HuH-7 (cell line): ENCODE measurements around the gene METTL4.
"Not testable (repeated sequence)": the region's sequence is repeated elsewhere in the genome, so short reads cannot be mapped to it uniquely, and the experiment has no call there.

Source experiments
- DNase-seq: peaks from one replicate; pipeline ENCODE4 v3.0.0; 2011; ENCODE audit warnings: low spot score

METTL4 gene

DNA sequence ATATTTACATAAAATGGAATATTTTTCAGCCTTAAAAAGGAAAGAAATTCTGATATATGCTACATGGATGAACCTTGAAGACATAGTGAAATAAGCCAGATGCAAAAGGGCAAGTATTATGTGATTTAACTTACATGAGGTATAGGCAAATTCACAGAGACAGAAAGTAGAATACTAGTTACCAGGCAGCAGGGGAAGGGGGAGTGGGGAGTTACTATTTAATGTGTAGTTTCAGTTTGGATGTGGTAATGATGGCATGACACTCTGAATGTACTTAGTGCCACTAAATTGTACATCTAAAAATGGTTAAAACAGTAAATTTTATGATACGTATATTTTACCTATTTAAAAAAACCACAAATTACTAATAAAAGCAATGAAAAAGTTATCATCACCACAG, 12.1 kb downstream of the METTL4 start:
- DNase-seq = no peak

DNA sequence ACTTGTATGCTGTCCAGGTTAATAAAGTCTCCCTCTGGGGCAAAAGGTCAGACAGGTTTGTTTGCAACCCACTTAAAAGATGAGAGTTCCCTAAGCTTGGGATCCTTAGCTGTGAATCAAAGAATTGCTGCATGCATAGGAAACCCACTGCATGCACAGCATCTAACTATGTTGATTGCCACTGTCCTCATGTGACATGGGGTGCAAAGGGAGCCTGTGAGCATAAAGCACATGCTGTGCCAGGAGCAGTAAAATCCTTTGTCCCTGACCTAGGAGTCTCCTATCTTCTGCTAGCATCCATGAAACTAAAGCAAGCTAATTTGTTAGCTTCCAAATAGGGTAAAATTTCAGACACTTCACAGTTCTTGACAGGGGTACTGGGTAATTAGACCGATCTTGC, 13.8 kb downstream of the METTL4 start:
- DNase-seq = no peak

DNA sequence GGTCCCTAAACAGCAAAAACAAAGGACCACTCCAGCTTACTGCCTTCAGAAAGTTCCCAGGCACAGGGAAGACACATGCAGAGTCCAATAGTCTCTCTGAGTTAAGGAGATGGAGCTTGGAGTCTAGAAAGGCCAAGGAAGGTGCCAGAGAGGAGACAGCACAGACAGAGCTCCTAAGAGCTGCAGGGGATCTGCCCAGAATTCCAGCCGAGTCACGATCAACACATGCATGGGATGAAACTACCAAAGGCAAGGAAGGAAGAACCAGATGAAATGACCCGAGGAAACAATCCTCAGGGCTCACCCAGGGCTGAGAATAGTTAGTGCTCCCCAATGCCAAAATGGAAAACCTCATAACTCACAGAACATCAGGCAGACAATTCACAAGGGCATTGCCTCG, 15.4 kb downstream of the METTL4 start:
- no peak for DNase-seq

DNA sequence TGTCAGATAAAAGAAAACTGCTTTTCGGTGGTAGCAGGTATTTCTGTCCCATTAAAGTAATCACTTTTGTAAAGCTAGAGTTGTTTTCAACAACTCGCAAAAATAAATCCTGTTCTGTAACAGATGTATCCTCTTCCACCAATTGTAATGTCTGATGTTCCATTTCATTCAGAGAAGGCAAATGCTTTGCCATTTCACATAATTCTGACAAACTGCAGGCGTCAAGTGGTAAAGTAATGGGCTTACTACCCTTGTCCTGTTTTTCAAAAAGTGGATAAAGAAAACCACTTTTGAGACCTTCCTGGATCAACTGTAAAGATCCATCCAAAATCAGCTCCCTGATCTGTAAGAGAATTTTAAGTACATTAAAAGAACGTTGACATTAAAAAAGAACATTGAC, 16.6 kb downstream of the METTL4 start:
- DNase-seq = no peak

DNA sequence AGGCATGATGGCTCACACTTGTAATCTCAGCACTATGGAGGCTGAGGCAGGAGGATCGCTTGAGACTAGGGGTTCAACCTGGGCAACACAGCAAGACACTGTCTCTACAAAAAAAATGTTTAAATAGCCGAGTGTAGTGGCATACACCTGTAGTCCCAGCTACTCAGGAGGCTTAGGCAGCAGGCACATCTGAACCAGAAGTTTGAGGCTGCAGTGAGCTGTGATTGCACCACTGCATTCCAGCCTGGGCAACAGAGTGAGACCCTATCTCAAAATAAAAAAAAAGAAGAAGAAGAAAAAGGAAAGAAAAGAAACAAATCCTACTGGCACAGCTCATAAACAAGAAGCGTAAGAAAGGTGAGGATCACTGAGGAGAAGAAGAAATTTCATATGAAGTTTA, 19.9 kb downstream of the METTL4 start:
- DNase-seq = no peak

DNA sequence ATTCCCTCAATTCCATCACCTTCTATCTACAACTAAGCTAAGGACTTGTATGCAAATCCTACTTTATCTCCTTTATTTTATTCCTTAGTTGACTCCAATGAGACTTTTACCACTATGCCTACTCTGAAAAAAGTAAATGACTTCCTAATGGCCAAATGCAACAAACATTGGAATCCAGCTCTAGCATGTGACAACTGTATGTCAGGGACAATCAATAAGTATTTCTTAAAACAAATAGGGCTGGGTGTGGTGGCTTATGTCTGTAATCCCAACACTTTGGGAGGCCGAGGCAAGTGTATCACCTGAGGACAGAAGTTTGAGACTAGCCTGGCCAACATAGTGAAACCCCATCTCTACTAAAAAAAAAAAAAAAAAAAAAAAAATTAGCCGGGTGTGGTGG, 21.8 kb downstream of the METTL4 start:
- no peak for DNase-seq

DNA sequence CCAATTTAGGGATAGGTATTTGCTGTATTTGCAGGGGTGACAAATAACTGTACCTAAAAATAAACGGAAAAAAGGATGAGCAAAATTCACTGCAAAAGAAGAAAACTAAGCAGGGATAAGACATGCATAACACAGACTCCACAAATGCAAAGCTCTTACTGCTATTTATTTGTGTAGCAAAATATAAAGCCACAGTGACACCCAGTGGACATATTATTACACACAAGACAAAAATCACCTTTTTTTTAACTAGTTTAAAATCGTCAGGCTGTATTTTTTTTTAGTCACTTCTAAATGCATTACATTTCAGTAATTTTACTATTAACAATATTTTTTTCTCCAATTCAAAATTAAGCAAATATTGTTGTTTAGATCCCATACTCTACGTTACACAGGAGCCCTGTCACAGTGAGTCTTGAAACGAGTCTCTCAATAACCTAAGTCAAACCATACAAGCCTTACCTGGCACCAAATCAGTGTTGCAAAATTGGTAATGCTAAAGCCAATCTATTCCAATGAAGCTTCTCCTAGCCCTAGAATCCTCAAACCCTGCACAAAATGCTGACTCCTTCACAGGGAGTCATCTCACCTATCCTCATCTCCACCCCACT, 23.7 kb downstream of the METTL4 start:
- peak; percentile 47 for DNase-seq

DNA sequence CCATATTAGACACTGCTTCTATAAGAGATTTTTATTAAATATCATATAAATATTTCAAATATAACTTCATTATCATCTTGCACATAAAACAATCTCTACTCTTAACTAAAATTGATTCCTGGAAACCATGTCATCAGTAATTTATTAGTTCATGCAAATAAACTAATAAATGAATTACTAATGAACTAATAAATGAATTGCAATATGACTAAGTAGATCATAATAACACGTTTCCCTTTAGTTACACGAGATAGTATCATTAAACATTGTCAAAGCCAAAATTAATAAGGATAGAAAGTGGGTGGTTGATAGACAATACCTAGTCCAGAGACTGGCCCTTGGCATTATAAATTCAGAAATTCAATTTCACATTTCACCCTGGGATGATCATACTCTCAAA, 26.1 kb downstream of the METTL4 start:
- DNase-seq = no peak

DNA sequence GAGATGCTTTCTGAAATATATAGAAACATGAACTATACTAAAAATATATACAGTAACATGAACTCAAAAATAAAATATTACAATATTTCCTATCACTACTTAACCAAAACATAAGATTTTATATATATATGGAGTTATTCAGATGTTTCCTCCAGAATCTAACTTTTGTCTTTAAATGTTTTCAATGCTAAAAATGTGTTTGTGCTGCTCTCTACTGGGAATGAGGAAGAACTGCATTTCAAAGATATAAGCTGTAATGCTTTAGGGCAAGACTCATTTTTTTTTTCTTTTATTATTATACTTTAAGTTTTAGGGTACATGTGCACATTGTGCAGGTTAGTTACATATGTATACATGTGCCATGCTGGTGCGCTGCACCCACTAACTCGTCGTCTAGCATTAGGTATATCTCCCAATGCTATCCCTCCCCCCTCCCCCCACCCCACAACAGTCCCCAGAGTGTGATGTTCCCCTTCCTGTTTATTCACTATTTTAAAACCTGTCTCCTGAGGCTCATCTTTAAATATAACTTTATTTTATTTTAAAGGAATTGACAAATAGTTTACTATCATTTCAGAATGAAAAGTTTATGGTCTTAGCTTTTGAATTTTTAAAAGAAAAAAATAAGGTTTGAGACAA, 29.3 kb downstream of the METTL4 start:
- peak; percentile 23 for DNase-seq

DNA sequence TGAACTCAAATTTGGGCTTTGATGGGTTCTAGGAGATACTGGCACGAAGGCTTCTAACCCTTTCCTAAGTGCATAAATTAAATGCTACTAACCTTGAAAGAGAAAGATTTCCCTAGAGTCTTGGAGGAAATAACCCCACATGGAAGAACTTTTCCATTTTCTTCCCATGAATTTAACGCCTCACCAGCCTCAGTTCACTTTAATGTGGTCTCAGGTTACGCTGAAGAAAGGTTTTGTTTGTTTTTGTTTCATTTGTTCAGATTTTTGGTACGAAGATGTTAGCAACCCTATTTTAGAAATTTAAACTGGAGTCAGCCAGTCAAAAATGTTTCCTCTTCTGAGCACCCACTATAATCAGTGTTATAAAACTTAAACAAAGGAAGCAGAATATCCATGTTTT, 30.7 kb downstream of the METTL4 start:
- DNase-seq = no peak

DNA sequence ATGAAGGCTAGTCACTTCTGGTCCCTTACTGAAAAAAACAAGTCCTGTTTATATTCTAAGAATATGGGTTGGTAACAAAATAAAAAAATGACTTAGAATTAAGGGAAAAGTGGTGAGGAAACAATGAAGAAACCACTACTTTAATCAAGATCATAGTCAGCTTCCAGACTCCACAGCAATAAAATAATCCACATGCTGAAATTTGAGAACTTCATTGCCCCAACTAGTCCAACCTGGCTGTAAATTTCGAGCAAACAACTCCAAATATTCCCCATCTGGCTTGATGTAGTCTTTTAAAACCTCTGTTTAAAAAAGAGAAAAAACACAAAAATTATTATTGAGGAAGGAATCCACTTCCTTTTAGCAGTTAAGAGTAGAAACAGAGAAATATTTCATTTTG, 32.5 kb downstream of the METTL4 start:
- peak; percentile 9 for DNase-seq

DNA sequence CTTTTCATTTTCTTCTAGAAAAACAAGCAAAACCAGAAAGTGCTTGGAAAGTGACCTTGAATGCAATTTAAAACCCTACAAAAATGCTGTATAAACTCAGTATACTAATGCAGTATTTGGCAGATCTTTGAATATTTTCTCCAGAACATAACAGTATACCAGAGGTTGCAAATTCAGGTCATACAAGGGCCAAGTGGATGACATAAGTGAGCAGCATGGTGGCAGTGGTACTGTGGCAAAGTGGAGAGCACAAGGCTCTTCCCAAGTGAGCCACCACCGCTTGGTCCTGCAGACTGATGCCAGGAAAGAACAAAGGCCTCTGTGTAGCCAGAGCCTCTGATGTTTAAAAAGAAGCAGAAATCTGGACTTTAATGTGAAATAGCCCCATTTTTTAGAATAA, 33.1 kb downstream of the METTL4 start:
- DNase-seq = no peak

DNA sequence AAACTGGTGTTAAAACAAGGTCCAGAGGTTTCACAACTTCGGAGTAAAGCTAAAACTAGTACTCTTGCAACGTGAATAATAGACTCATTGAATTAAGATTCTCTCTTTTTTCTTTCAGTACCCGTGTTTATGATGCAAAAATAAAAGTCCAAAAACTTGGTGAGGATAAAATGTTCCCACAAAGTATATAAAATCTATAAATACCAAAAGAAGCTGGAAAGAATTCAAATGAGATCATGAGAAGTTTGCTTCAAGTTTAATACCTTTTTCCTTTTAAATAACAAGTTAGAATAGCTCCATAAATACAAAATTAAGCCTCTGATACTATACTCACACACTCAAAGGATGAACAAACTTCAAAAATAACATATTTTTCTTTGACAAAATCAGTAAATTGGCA, 34.0 kb downstream of the METTL4 start:
- no peak for DNase-seq

DNA sequence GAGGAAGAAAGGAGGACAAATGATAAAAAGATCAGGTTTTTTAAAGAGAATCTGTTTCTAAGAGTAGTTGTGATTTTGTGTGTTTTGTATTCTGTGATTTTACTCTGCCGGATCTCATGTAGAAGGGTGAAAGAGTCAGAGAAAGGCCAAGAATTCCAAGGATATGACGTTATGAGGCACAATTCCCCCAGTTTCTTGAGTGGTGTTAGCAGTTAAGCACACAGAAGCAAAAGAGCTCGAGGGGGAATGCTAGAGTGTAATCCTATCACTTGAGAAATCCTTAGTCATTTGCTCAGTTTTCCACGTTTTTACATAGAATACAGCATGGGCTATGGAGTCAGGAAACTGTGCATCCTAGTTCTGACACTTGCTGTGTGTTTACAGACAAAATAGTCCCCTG, 34.8 kb downstream of the METTL4 start:
- no peak for DNase-seq

DNA sequence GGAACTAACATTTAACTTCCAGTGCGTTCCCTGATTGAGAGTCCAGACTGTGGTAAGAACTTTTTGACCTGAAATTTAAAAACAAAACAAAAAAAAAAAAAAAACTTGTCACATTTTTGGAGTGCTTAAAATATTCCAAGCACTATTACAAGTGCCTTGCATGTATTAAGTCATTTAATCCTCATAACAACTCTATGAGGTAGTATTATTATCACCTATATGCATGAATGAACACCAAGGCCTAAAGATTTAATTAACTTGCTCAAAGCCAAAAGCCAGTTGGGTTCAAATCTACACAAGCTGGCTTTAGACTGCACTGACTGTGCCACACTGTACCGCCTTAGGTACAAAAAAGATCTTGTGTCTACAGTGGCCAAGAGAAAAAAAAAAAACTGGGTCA, 35.2 kb downstream of the METTL4 start:
- DNase-seq = no peak

DNA sequence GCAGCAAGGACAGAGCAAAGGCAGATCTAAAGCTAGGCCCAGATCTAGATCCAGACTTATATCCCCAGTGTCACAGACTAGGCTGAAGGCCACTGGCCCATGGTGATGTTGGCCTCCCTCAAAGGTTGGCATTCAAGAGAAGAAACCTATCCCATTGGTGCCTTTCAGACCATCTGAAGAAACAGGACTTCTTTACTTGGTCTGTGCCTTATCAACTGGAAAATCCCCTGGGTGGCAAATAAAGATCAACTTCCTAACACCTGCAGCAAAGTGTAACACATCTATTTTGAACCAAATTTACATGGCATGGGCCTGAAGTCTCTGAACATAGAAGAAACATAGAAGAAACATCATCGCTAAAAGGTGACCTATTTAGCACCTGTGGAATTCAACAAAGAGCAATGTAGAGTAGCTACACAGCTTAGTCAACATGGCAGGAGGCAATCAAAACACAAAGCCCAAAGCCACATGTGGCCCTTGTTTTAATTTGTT, 35.8 kb downstream of the METTL4 start:
- no peak for DNase-seq

DNA sequence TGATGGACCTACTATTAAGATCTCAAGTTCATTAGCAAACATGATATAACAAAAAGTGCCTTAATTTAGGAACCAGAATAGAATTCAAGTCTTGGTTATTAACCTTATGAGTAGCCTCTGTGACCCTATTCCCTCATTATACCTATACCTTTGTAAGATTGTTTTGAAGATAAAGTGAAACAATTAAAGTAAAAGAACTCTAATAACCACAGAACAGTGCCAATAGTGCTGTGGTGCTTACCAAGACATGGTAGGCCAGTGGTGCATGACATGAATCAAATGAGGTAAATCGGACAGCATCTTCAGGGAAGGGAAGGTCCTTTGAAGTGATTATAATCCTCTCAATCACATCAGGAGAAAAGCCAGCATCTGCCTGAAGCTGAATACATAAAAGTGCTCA, 36.4 kb downstream of the METTL4 start:
- no peak for DNase-seq

DNA sequence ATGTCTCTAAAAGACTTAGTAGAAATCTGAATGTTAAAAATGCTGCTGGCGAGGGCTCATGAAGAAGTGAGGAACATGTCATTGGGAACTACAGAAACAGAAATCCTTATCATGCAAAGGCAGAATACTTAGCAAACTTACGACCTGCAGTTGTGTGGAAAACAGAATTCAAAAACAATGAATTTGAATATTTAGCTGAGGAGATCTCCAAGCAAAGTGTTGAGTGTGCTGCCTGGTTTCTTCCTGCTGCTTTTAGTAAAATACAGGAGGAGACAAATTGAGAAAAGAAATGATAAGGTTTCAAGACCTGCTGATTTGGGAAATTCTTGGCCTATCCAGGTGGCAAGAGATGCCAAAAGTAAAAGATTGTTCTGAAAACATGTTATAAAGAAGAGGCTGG, 38.5 kb downstream of the METTL4 start:
- no peak for DNase-seq

DNA sequence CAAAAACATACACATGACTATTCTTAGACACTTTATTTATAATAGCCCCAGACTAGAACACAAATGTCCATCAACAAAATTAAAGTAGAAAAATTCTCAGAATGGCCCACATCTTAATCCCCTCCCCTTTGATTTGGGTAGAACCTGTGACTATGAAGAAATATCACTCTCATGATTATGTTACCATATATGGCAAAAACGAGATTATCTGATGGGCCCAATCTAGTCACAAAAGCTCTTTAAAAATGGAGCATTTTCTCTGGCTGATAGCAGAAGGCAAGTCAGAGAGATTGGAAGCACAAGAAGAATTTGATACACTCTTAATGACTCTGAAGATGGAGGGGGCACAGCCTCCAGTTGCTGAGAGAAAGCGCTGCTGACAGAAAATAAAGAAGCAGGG, 39.6 kb downstream of the METTL4 start:
- DNase-seq = no peak

DNA sequence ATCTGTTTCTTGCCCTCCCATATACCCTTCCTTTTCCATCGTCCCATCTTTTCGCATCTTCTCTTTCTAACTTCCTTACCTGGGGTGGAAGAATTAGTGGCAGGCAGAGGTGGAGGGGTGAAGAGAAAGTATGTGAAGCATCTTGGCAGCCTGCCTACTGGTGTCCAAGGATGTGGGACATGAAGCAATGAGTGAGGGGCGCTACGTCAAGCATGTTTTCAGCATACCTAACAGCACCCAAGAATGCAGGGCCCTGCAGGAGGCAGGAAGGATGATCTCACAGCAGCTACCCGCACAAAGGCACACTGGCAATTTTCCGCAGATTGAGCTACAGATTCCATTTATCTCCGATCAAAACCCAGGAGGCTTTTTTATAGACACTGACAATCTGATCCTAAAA, 42.2 kb downstream of the METTL4 start:
- no peak for DNase-seq

DNA sequence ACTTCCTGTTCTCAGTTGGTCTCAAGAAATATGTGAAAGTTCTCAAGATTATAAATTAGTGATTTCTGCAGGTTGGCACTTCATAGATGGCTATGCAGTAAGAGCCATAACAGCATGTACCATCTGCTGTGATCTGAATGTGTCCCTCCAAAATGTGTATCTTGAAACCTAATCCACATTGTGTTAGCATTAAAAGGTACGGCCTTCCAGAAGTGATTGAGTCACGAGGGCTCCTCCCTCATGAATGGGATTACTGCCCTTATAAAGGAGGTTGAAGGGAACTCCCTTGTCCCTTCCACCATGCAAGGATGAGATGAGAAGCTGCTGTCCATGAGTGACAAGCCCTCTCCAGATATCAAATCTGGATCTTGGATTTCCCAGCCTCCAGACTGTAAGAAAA, 45.0 kb downstream of the METTL4 start:
- DNase-seq = no peak

DNA sequence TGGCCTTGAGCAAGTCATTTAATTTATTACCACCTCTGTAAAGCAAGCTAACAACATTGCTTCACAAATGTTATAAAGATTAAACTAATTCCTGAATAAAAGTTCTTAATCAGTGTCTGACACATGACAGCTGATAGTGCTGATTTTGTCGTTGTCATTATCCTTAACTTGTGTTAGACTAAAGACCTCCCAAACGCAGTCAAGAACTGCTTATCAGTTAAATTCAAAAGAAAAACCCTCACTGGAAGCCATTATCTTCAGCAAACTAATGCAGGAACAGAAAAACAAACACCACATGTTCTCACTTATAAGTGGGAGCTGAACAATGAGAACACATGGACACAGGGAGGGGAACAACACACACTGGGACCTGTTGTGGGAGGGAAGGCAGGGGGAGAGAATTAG, 46.5 kb downstream of the METTL4 start:
- not testable (repeated sequence) for DNase-seq

DNA sequence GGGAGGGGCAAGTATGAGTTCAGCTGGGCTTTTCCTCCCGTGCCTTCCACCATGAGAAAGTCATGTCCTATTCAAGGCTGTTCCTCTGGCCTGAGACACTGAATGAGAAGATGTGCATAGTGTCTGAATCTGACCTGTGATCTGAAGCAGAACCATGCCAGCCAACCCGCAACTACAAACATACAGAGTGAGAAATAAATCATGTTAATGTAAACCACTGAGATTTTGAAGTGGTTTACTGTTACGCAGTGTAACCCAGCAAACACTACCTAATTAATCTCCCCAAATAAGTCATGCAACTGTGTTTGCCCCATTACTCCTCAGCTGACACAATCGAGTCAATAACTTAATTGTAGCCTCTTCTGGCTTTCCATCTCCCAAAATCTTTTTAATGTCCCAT, 49.2 kb downstream of the METTL4 start:
- no peak for DNase-seq

DNA sequence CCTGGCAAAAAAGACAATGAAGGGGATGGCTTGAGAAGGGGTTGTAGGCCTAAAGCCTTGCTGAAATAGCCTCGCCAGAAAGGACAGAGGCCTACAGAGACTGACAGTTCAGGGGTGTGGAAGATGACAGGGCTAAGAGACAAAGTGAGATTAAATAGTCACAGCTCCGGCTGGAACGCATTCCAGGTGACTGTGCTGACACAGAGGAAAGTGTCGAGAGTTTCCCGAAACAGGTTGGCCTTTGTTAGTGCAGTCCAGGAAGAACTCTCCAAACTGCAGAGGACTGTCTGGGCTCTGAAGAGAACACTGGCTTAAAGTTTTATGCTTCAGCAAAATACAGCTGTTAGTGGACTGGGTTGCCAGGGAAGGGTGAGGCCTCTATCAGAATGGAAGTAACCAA, 52.8 kb downstream of the METTL4 start:
- DNase-seq = no peak
